Measurements from ENCODE around the gene ST3GAL5. TPM values are rescaled to one million over a fixed set of nuclear protein-coding genes. Genes with fewer than 3 reads are reported as not detected.
"Not testable (repeated sequence)": the region's sequence is repeated elsewhere in the genome, so short reads cannot be mapped to it uniquely, and the experiment has no call there.

ST3GAL5 gene
- total RNA-seq, 1 donor from 2014 or later, result 46.5 TPM

- H3K9me3 Mint-ChIP-seq (ENCODE audit: unreplicated experiment), result no peaks in the 10 kb centered on the region
- H3K4me1 Mint-ChIP-seq (ENCODE audit: low read depth, unreplicated experiment), result peaks cover 4% of the 10 kb centered on the region
- no peak overlapping the region for H3K27ac Mint-ChIP-seq (ENCODE audit: unreplicated experiment)
- no peak for TF ChIP-seq CTCF (IDR thresholded peaks at IDR 0.05; ENCODE audit: partially characterized antibody, unreplicated experiment)
- no peak overlapping the region for H3K4me3 Mint-ChIP-seq (ENCODE audit: unreplicated experiment)
- no peaks in the 10 kb centered on the region for H3K36me3 Mint-ChIP-seq (ENCODE audit: unreplicated experiment)
- DNase-seq, result no peak
- H3K27me3 Mint-ChIP-seq (ENCODE audit: unreplicated experiment), result no peaks in the 10 kb centered on the region
Observed at GRCh38 chr2:85935746-85936208, 47.0 kb upstream of the ST3GAL5 start.

- Mint-ChIP-seq H3K27ac (ENCODE audit: unreplicated experiment) (no peak overlapping the region), H3K4me1 (ENCODE audit: low read depth, unreplicated experiment) (peaks cover 4% of the 10 kb centered on the region), H3K36me3 (ENCODE audit: unreplicated experiment) (no peaks in the 10 kb centered on the region), H3K9me3 (ENCODE audit: unreplicated experiment) (no peaks in the 10 kb centered on the region), H3K27me3 (ENCODE audit: unreplicated experiment) (no peaks in the 10 kb centered on the region), H3K4me3 (ENCODE audit: unreplicated experiment) (no peak overlapping the region)
- TF ChIP-seq CTCF (IDR thresholded peaks at IDR 0.05; ENCODE audit: partially characterized antibody, unreplicated experiment), result no peak
- DNase-seq, result no peak
Observed at GRCh38 chr2:85935170-85935745, 46.5 kb upstream of the ST3GAL5 start.

- Mint-ChIP-seq H3K4me1 (ENCODE audit: low read depth, unreplicated experiment) (peaks cover 4% of the 10 kb centered on the region), H3K36me3 (ENCODE audit: unreplicated experiment) (peaks cover 3% of the 10 kb centered on the region), H3K4me3 (ENCODE audit: unreplicated experiment) (no peak overlapping the region), H3K27me3 (ENCODE audit: unreplicated experiment) (peaks cover 2% of the 10 kb centered on the region), H3K9me3 (ENCODE audit: unreplicated experiment) (peaks cover 2% of the 10 kb centered on the region), H3K27ac (ENCODE audit: unreplicated experiment) (no peak overlapping the region)
- DNase-seq, result no peak
- no peak for TF ChIP-seq CTCF (IDR thresholded peaks at IDR 0.05; ENCODE audit: partially characterized antibody, unreplicated experiment)
Observed at GRCh38 chr2:85933753-85934594, 45.2 kb upstream of the ST3GAL5 start.

GRCh38 chr2:85931151-85931550, 42.4 kb upstream of the ST3GAL5 start:
- not testable (repeated sequence) for H3K36me3 Mint-ChIP-seq (ENCODE audit: unreplicated experiment); H3K4me1 Mint-ChIP-seq (ENCODE audit: low read depth, unreplicated experiment); H3K9me3 Mint-ChIP-seq (ENCODE audit: unreplicated experiment); H3K4me3 Mint-ChIP-seq (ENCODE audit: unreplicated experiment); DNase-seq; H3K27ac Mint-ChIP-seq (ENCODE audit: unreplicated experiment); H3K27me3 Mint-ChIP-seq (ENCODE audit: unreplicated experiment)

GRCh38 chr2:85930129-85931124, 41.6 kb upstream of the ST3GAL5 start:
- peaks cover 2% of the 10 kb centered on the region for H3K9me3 Mint-ChIP-seq (ENCODE audit: unreplicated experiment)
- no peak for TF ChIP-seq CTCF (IDR thresholded peaks at IDR 0.05; ENCODE audit: partially characterized antibody, unreplicated experiment)
- H3K27ac Mint-ChIP-seq (ENCODE audit: unreplicated experiment), result no peak overlapping the region
- H3K27me3 Mint-ChIP-seq (ENCODE audit: unreplicated experiment), result peaks cover 5% of the 10 kb centered on the region
- no peak overlapping the region for H3K4me3 Mint-ChIP-seq (ENCODE audit: unreplicated experiment)
- H3K4me1 Mint-ChIP-seq (ENCODE audit: low read depth, unreplicated experiment), result no peaks in the 10 kb centered on the region
- H3K36me3 Mint-ChIP-seq (ENCODE audit: unreplicated experiment), result peaks cover 3% of the 10 kb centered on the region
- no peak for DNase-seq

Data from glutamatergic neuron (in vitro differentiated cells).